NCI-H82 (cell line): ENCODE data around the gene IRF1.

Source experiments
- DNase-seq: peaks from one replicate; lab custom pipeline; 2025; lab: John Stamatoyannopoulos, UW

Gene IRF1

GRCh38 chr5:132460846-132461568 lies 29.6 kb downstream of the IRF1 start:
- no peak for DNase-seq

GRCh38 chr5:132459983-132460838 lies 30.4 kb downstream of the IRF1 start:
- no peak for DNase-seq

GRCh38 chr5:132459031-132459982 lies 31.3 kb downstream of the IRF1 start:
- DNase-seq, result no peak

- no peak for DNase-seq
Observed at GRCh38 chr5:132458651-132459030, 31.9 kb downstream of the IRF1 start.

- DNase-seq, result no peak
Observed at GRCh38 chr5:132458226-132458560, 32.4 kb downstream of the IRF1 start.

GRCh38 chr5:132457371-132458225 lies 33.0 kb downstream of the IRF1 start:
- DNase-seq, result no peak

- no peak for DNase-seq
Observed at GRCh38 chr5:132456987-132457361, 33.6 kb downstream of the IRF1 start.

- DNase-seq, result no peak
Observed at GRCh38 chr5:132456296-132456986, 34.1 kb downstream of the IRF1 start.

- no peak for DNase-seq
Observed at GRCh38 chr5:132455614-132456115, 34.9 kb downstream of the IRF1 start.

- no peak for DNase-seq
Observed at GRCh38 chr5:132454361-132454760, 36.2 kb downstream of the IRF1 start.

GRCh38 chr5:132451387-132451786 lies 39.2 kb downstream of the IRF1 start:
- no peak for DNase-seq

- DNase-seq, result no peak
Observed at GRCh38 chr5:132449060-132449459, 41.5 kb downstream of the IRF1 start.

- DNase-seq, result no peak
Observed at GRCh38 chr5:132447196-132447595, 43.4 kb downstream of the IRF1 start.

GRCh38 chr5:132446621-132447020 lies 44.0 kb downstream of the IRF1 start:
- DNase-seq, result no peak

- DNase-seq, result no peak
Observed at GRCh38 chr5:132445930-132446329, 44.6 kb downstream of the IRF1 start.

- DNase-seq, result no peak
Observed at GRCh38 chr5:132445640-132445923, 45.0 kb downstream of the IRF1 start.

- no peak for DNase-seq
Observed at GRCh38 chr5:132444841-132445639, 45.5 kb downstream of the IRF1 start.

GRCh38 chr5:132444061-132444460 lies 46.5 kb downstream of the IRF1 start:
- DNase-seq, result no peak

GRCh38 chr5:132439521-132440089 lies 51.0 kb downstream of the IRF1 start:
- DNase-seq, result no peak

- DNase-seq, result no peak
Observed at GRCh38 chr5:132438917-132439316, 51.7 kb downstream of the IRF1 start.
